ENCODE measurements around the gene LITAFD. TPM values are rescaled to one million over a fixed set of nuclear protein-coding genes. Genes with fewer than 3 reads are reported as not detected.

Gene LITAFD
- total RNA-seq, 1 donor from 2014 or later: not detected

GRCh38 chr16:8887431-8887765, 5.2 kb downstream of the LITAFD start:
- intact Hi-C loops (cut with DNase I): no loop called here
- DNase-seq (ENCODE audit: low spot score): no peak
- ATAC-seq: no peak

GRCh38 chr16:8887952-8888560, 5.9 kb downstream of the LITAFD start:
- DNase-seq (ENCODE audit: low spot score) (peak; percentile 72), ATAC-seq (peak; percentile 28)
- intact Hi-C loops (cut with DNase I): no loop called here

GRCh38 chr16:8888951-8889892, 7.1 kb downstream of the LITAFD start:
- DNase-seq (ENCODE audit: low spot score): no peak
- intact Hi-C loops (cut with DNase I): no loop called here

GRCh38 chr16:8889893-8890548, 7.9 kb downstream of the LITAFD start:
- no peak for DNase-seq (ENCODE audit: low spot score)
- intact Hi-C loops (cut with DNase I): no loop called here
- ATAC-seq: no peak

More at GRCh38 chr16:8888951-8889892, 7.1 kb downstream of the LITAFD start:
- no peak for ATAC-seq

- DNase-seq (ENCODE audit: low spot score) (no peak), ATAC-seq (no peak)
- intact Hi-C loops (cut with DNase I): no loop called here
Observed at GRCh38 chr16:8890549-8890921, 8.4 kb downstream of the LITAFD start.

GRCh38 chr16:8892101-8892575, 10.0 kb downstream of the LITAFD start:
- intact Hi-C loops (cut with DNase I): no loop called here
- ATAC-seq (peak; percentile 17), DNase-seq (ENCODE audit: low spot score) (peak; percentile 40)

- intact Hi-C loops (cut with DNase I): no loop called here
- no peak for DNase-seq (ENCODE audit: low spot score)
- ATAC-seq: no peak
Observed at GRCh38 chr16:8893426-8893825, 11.3 kb downstream of the LITAFD start.

- intact Hi-C loops (cut with DNase I): no loop called here
- DNase-seq (ENCODE audit: low spot score) (no peak), ATAC-seq (no peak)
Observed at GRCh38 chr16:8893976-8894690, 12.0 kb downstream of the LITAFD start.

DNA sequence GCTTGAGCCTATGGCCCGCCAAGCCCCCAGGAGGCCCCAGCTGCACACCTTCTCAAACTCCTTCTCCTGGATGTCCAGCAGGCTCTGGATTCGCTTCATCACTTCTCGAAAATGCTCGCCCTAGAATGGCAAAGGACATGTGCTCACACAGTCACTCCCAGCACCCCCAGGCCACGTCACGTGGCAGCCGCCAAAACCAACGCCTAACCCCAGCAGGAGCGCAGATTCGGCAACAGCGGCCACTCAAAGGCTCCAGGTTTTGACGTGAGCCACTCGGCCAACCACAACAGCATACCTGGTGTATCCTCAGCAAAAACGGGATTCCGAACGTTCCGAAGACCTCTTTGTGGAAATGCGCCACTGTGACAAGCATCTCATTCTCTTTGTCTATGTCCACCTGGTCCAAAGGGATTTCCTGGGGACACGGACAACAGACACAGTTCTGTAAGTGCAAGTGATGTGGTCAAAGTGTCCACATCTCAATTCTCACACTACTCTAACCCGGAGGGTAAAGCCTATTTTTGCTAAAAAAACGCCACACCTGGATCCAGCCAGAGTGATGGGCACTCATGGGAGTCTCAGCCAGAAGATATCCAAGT, 12.7 kb downstream of the LITAFD start:
- DNase-seq (ENCODE audit: low spot score): no peak

GRCh38 chr16:8898660-8899318, 16.6 kb downstream of the LITAFD start:
- ATAC-seq: no peak
- intact Hi-C loops (cut with DNase I): no loop called here
- DNase-seq (ENCODE audit: low spot score): peak; percentile 2

More for the DNA sequence above, 12.7 kb downstream of the LITAFD start:
- intact Hi-C loops (cut with DNase I): no loop called here
- ATAC-seq: no peak

DNA sequence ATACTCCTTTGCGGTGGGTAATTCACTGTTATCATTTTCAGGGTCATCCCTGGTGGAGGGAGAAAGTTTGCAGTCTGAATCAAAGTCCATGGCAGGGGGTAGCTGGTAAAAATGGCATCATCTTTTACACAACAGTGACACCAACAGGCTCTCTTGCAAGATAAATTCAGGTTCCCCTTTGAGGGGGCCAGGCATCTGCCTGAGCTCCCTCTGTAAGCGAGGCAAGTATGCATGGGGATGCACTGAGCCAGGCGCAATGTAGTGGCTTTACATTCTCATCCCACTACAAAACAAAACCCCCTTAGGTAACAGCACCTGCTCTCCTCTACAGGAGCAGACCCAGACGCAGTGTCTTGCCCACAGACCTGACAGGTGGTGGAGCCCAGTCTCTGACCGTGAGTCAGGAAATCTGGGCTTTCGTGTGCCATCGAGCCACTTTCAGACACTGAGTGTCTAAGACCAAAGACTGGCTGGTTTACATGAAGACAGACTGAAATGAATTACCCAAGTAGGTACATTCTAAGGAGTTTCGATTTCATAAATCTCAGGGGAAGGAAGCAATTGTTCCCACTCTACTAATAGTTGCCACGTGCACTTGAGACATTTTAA, 17.7 kb downstream of the LITAFD start:
- intact Hi-C loops (cut with DNase I): loop anchor here (10.0 kb wide), 1 partner anchor 1265 kb away; no protein-coding TSS in a partner anchor

GRCh38 chr16:8900343-8900742, 18.2 kb downstream of the LITAFD start:
- DNase-seq (ENCODE audit: low spot score): no peak
- intact Hi-C loops (cut with DNase I): loop anchor here (10.0 kb wide), 1 partner anchor 1266 kb away; no protein-coding TSS in a partner anchor
- ATAC-seq: no peak

More for the DNA sequence above, 17.7 kb downstream of the LITAFD start:
- no peak for ATAC-seq
- DNase-seq (ENCODE audit: low spot score): peak; percentile 15

GRCh38 chr16:8901320-8901861, 19.2 kb downstream of the LITAFD start:
- no peak for ATAC-seq

DNA sequence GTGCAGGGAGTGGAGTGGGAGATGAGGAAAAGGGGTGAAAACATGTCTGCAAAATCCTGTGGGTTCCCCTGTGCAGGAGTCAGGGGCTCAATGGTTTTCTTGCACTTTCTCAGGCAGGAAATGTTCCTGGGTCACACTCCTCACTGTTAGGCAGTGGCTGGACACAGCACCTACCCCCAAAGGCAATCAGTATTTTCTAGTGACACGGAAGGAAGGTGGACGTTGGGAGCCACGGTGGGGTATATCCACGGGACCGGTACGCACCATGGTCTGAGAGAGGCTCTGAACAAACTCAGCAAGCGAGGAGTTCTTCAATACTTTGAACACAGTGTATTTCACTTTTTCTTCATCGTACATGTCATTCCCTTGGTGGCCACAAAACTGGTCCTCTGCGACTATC, 20.9 kb downstream of the LITAFD start:
- no peak for ATAC-seq
- intact Hi-C loops (cut with DNase I): loop anchor here (10.0 kb wide), 1 partner anchor 1268 kb away; no protein-coding TSS in a partner anchor

More at GRCh38 chr16:8901320-8901861, 19.2 kb downstream of the LITAFD start:
- peak; percentile 10 for DNase-seq (ENCODE audit: low spot score)
- intact Hi-C loops (cut with DNase I): loop anchor here (10.0 kb wide), 1 partner anchor 1267 kb away; no protein-coding TSS in a partner anchor

GRCh38 chr16:8904018-8904430, 21.9 kb downstream of the LITAFD start:
- DNase-seq (ENCODE audit: low spot score) (peak; percentile 47), ATAC-seq (no peak)
- intact Hi-C loops (cut with DNase I): loop anchor here (10.0 kb wide), 1 partner anchor 1269 kb away; no protein-coding TSS in a partner anchor

More for the DNA sequence above, 20.9 kb downstream of the LITAFD start:
- peak; percentile 32 for DNase-seq (ENCODE audit: low spot score)

DNA sequence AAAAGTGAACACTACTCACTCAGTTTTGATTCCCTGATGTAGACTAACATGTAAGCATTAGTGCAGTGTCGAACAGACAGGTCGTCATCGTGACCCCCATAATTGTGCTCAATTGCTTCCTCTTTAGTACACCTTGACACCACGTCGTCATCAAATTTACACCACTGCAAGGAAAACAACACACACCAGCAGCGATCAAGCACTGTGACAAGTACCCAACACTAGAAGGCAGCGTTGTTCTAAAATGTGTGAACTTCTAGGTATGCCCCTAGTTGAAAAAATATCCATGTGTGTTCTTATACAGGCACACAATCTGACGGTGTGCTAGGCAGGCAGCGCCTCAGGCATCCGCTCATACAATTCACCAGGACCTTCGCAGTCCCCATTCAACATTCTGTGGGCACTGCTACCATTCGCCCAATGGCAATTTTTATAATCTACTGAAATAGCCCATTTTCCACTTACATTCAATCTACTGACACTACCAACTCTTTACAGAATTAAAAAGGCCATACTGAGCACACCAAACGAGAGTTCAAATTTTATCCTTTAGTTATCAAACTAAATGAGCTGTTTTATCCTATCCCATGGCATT, 23.1 kb downstream of the LITAFD start:
- DNase-seq (ENCODE audit: low spot score) (no peak), ATAC-seq (peak; percentile 20)
- intact Hi-C loops (cut with DNase I): loop anchor here (10.0 kb wide), 1 partner anchor 1270 kb away; no protein-coding TSS in a partner anchor

Data from sciatic nerve (tissue), 2 donors.